Left forelimb (tissue), 1 donor: Measurements from ENCODE around the gene TSPEAR.
"Not testable (repeated sequence)": the region's sequence is repeated elsewhere in the genome, so short reads cannot be mapped to it uniquely, and the experiment has no call there.

Experiments used
- DNase-seq: peaks from one replicate; pipeline ENCODE4 v3.0.0-alpha.2; 2018; ENCODE audit warnings: low spot score

TSPEAR gene

DNA sequence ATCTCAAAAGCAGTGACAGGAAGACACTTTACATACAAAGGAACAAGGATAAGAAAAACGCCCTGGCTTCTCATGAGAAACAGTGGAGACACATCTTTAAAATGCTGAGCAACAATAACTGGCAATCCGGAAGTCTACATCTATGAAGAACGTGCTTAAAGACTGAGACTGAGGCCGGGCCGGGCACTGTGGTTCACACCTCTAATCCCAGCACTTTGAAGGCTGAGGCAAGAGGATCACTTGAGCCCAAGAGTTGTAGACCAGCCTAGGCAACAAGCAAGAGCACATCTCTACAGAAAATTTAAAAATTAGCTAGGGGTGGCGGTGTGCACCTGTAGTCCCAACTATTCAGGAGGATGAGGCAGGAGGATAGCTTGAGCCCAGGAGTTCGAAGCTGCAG, 27.3 kb downstream of the TSPEAR start:
- DNase-seq, result no peak

DNA sequence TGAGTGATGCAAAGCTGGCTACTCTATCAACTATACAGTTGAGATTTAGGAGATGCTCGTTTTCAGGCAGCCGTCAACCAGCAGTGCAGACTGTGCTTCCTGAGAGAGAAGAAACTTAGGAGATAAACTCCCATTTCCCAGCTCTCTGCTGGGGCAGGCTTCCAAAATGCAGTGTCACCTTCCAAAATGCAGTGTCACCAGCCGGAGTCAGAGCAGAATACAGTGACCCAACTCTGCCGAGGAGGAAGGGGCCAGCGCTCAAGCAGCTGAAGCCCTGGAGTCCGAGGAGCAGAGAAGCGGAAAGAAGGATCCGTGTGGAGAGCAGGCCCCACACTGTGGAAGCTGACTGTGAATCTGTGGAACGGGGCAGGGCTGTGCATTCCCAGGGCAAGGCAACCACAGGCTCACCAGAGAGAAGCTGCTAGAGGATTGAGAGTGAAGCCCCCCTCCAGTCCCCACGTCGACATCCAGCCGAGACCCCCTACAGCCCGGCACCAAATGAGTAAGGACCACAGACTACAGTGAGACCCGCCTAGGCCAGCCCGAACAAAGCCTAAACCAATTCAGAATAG, 28.7 kb downstream of the TSPEAR start:
- no peak for DNase-seq

DNA sequence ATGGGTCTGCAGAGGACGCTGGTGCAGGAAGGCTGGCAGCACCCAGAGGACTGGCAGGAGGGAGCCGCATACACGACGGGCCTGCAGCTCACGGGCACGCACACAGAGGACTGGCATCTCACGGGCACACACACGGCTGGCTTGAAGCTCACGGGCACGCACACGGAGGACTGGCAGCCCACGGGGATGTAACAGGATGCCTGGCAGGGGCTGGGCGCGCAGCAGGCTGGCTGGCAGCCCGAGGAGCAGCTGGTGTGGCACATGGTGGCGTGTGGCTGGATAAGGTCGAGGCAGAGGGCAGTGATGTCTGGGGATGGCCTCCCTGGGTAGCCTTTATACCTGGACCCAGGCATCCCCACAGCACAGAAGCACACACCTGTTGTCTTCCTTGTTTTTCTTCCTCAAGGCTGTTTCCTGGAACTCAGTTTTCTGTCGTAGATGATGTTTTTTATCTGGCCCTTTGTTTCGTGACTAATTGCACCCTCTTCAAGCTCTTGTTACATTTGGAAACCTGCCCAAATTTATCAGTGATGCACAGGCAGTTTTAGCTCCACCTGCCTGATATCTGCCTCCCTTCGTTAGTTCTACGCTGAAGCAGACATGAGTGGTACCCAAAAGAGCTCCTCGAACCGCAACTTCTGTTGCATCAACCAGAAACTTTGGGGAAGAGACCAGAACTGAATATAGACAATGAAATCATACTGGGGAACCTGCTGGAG, 29.4 kb downstream of the TSPEAR start, which contains the start of gene KRTAP12-1:
TSS of gene KRTAP12-1 (minus strand) at position 303 of the 719 bp plus-strand sequence. CDS start at position 263, 40 bp downstream.
- no peak for DNase-seq

DNA sequence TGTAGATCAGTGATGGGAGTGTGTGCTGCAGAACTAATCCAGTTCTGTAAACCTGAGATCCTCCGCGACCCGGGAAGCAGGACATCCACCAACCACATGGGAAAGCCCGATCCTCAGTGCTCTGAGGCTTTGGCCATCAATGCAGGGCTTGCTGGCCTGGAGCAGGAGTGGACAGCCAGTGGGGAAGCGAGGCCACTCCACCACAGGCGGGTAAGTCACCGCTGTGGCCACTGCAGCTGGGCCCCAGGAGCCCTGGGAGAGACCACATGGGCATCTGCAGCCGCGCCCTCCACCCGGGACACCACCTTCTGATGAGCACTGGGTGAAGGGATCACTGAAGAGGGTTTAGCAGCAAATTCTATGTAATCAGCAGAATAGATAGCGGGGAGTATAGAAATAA, 30.2 kb downstream of the TSPEAR start:
- DNase-seq, result no peak

DNA sequence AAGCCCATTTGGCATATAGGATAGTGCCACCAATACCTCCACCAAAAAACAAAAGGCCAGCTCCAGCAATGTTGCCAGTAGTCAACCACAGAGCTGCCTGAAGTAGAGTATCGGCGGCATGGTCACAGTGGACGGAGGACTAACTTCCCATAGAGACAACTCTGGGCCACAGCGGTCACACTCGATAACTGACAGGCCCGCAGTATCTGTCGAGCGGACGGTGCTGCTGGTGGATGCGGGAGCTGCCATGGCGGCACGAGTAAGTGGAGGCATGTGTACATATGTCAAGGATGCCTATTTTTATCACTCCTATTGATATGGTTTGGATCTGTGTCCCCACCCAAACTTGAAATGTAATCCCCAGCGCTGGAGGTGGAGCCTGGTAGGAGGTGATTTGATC, 33.5 kb downstream of the TSPEAR start:
- no peak for DNase-seq

DNA sequence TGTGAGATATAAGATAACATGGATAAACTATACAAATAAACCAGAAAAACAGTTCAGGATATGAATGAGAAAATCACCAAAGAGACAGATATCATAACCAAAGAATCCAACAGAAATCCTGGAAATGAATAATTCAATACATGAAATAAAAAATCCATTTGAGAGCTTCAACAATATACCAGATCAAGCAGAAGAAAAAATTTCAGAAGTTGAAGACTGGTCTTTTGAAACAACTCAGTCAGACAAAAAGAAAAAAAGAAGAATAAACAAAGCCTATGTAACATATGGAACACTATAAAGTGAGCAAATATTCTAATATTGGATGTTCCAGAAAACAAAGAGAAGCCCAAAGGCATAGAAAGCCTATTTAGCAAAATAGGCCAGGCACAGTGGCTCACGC, 39.5 kb downstream of the TSPEAR start:
- DNase-seq, result no peak

DNA sequence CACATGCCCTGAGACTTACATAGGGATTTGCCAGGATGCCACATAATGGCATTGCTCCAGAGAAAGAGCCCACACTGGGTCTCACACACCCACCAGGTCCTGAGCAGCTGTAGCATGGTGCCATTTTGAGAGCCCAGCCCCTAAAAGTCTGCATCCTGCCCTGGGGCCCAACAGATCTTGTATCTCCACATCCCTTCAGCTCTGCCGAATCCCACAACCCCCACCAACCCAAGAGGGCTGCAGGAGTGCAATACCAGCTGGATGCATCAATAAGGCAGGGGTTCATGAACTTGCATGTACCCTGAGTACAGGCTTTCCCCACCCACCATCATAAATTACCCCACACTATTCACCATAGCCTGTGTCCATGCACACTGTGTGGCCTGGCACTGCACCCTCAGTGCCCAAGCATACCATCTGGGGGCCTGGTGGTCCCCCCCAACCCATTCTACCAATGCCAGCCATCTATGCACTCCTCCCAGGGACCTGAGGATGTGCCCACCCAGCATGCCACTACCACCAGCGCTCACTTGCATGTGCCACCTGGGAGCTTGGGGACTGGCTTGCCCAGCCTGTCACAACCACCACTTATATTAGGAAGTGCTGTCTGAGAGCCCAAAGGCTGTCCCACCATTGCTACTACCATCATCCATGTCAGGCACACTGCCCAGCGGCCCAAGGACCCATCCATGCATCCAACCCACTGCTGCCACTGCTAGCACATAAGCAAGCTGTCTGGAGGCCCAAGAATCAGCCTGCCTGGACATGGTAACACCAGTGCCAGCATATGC, 40.5 kb downstream of the TSPEAR start:
- no peak for DNase-seq

DNA sequence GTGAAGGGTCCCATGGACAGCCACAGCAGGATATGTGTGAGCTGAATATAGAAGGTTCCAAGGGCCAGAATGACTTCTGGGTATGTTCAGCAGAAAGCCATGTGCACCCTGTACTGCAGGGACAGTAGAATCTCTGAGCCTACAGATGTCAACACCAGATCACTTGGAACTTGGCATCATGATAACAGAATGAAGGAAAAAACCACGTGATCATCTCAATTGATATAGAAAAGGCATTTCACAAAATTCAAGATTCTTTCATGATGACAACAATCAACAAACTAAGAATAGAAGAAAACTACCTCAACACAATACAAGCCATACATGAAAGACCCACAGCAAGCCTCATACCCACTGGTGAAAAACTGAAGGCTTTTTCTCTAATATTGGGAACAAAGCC, 43.8 kb downstream of the TSPEAR start:
- no peak for DNase-seq

DNA sequence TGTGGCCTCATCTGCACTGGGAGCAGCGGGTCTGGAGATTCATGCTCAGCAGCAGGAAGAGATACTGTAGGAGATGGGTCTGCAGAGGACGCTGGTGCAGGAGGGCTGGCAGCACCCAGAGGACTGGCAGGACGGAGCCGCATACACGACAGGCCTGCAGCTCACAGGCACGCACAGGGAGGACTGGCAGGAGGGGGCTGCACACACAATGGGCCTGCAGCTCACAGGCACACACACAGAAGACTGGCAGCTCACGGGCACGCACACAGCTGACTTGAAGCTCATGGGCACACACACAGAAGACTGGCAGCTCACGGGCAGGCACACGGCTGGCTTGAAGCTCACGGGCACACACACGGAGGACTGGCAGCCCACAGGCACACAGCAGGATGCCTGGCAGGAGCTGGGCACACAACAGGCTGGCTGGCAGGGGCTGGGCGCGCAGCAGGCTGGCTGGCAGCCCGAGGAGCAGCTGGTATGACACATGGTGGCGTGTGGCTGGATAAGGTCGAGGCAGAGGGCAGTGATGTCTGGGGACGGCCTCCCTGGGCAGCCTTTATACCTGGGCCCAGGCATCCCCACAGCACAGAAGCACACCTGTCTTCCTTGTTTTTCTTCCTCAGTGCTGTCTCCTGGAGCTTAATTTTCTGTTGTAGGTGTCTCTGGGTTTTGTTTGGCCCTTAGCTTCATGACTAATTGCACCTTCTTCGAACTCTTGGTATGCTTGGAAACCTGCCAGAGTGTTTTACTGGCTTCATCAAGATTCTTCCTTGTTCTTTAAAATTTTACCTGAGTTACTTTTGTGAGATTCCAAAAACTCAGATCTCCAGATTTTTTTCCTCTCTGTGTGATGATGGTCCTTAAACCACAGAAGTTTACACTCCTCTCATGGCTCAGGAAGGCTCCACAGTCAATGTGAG, 44.7 kb downstream of the TSPEAR start, which contains the start of gene KRTAP12-2:
TSS of gene KRTAP12-2 (minus strand) at position 527 of the 920 bp plus-strand sequence. CDS start at position 486, 41 bp downstream.
- DNase-seq, result no peak

DNA sequence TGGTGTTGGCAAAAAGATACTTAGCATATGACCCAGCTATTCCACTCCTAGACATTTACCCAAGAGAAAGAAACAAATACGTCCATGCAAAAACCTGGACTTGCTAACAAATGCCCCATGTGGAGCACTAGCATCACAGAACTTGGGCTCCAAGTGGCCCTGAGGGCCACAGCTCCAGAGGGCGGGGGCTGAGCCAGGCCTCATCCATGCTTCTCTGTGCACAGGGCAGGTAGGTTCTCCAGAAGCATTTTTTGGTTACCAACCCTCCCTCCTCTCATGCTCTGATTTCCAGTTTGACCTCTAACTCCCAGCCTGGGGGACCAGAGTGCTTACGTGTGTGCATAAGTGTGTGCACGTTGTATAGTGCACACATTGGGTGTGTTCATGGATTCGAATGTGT, 46.7 kb downstream of the TSPEAR start:
- no peak for DNase-seq

DNA sequence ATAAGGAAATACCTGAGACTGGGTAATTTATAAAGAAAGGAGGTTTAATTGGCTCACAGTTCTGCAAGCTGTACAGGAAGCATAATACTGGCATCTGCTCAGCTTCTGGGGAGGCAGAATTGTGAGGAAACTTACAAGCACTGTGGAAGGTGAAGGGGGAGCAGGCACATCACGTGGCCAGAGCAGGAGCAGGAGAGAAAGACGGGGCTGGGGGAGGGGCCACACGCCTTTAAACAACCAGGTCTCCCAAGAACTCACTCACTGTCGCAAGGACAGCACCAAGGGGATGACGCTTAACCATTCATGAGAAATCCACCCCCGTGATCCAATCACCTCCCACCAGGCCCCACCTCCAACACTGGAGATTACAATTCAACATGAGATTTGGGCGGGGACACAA, 49.8 kb downstream of the TSPEAR start:
- not testable (repeated sequence) for DNase-seq

DNA sequence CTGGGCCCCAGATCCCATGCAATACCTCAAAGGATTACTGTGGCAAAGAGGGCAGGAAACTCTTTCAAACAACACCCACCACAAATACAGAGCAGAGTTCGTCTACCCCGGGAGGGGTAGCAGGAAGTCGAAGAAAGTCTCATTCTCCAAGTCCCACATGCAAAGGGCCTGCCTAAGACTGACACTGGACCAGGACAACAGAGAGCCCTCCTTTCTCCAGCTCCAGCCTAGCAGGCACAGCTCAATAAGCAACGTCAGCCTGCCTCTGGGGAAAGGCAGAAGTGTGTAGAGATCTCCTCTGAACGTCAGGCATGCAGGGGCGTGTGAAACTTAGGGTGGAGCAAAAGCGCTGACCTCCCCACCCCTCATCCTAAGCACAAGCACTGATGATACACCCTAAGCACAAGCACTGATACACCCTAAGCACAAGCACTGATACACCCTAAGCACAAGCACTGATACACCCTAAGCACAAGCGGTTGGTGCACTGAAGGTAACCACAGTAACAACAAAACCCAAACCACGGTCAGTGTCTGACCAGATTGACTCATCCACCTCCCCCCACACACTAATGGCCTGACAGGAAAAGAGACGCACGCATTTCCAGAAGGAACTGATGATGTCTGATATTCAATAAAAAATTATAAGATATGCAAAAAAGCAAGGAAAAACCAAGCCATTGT, 52.3 kb downstream of the TSPEAR start:
- no peak for DNase-seq

DNA sequence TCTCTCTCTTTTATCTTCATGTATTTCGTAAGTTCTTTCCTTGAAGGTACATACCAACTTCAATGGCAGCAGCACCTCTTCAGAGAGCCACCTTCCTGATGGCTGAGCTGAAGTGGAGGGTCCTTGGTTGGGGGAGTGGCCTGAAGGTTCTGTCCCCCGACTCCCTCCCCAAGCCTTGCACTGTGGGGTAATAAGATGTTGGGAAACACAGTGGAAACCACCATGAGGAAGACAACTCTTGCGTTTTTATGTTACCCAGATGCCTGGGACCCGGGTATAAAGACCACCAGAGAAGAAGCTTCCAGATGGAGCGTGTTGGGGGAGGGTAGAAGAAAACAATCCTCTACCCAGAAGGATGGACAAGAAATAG, 52.8 kb downstream of the TSPEAR start:
- DNase-seq, result no peak

DNA sequence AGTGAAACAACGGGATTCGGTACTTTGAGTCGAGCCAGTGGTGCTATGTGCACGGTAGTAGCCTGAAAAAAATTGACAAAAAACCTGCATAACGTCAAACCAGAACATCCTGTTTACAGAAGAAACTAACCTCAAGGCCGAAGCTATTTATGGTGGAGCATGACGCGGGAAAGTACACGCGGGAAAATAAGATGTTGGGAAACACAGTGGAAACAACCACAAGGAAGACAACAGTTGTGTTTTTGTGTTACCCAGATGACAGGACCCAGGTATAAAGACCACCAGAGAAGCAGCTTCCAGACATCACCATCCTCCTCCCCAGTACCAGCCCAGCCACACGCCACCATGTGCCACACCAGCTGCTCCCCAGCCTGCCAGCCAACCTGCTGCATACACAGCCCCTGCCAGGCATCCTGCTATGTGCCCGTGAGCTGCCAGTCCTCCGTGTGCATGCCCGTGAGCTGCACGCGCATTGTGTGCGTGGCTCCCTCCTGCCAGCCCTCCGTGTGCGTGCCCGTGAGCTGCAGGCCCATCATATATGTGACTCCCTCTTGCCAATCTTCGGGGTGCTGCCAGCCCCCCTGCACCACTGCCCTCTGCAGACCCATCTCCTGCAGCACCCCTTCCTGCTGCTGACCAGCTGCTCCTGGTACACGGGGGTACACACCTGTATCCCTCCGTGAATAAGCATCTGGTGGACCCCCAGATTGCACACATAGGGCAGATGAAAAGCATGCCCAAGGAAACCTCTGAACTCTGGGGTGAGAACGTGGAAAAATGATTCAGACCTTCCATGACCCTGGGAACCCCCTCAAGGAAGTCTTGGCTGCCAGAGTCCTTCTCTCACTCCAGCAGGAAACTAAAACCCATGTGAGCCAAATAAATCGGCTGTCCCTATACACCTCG, 53.5 kb downstream of the TSPEAR start, which contains the start of gene KRTAP12-3:
TSS of gene KRTAP12-3 (plus strand) at position 298 of the 906 bp plus-strand sequence. CDS start at position 346, 48 bp downstream.
- DNase-seq, result no peak

DNA sequence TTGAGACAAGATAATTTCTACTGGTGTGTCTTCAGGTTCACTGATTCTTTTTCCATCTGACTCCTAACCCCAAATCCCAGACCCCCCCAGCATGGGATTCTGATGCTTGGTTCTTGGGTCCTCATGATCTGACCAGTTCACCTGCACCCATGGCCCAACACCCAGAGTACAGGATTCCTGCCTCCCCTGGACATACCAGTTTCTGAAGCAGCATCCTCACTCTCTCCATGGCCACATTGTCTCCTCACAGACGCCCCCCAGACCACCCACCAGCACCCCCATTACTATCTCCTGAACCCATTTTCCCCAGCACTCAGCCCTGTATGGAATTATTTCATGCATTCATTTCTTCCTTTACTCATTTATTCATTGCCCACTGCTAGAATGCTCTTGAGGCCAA, 54.5 kb downstream of the TSPEAR start:
- DNase-seq, result no peak

DNA sequence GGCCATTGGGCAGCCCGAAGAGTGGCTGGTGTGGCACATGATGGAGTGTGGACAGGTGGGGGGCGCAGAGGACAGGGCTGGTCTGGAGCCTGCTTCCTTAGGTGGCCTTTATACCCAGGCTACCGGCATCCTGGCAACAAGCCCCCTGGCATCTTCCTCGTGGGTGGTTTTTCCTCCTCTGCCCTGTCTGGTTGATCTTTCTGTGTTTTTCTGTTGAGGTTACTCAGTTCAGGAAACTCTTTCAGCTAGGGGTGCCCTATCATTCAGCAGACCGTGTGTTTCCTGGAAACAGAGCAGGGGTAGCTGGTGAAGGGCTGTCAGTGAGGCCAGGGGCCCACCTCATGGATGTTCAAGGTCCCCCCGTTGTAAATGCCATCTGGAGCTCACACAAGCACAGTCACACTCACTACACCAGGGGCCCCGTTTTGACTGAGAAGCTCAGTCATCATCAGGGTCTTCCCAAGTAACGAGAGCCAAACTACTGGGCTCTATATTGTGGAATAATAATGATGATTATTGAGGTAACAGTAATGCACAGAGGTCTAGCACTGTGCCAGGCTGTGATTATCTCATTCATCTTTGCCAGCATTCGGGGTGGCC, 56.7 kb downstream of the TSPEAR start, which contains the start of gene KRTAP12-4:
TSS of gene KRTAP12-4 (minus strand) at position 84 of the 600 bp plus-strand sequence. CDS start at position 39, 45 bp downstream.
- DNase-seq, result no peak

DNA sequence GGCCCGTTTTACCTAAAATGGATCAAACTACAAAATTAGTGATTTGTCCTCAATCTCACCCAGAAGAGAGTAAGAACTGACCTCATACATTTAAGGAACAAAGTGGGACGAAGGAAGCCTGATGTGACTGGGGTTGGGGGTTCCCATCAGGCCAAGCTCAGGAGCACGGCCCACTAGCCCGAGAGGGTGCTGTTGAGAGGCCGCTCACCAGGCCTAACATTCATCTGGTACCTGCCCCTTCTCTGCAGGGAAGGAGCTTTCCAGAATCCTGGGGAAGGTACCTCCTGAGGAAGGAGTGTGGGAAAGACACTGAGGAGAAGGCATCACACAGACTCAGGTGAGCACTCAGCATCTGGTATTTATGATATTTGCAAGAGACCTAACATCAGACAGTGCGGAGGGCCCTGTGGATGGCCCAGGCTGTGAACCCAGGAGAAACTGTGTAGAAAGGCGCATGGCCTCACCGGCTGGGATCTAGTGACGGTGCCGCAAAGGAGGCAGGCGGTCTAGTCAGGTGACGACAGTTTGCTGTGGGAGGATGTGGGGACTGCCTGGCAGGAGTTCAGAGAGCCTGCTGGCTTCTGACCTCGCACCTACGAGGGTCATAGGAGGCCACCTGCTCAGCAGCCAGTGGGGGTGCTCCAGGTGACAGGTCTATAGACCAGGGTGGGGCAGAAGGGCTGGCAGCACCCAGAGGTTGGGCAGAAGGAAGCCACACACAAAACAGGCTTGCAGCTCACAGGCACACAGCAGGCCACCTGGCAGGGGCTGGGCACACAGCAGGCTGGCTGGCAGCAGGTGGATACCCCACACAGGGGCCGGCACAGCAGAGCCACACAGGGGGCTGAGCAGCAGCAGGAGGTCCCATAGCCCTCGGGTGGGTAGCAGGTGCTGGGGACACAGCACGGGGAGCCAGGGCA, 57.5 kb downstream of the TSPEAR start:
- DNase-seq, result no peak

DNA sequence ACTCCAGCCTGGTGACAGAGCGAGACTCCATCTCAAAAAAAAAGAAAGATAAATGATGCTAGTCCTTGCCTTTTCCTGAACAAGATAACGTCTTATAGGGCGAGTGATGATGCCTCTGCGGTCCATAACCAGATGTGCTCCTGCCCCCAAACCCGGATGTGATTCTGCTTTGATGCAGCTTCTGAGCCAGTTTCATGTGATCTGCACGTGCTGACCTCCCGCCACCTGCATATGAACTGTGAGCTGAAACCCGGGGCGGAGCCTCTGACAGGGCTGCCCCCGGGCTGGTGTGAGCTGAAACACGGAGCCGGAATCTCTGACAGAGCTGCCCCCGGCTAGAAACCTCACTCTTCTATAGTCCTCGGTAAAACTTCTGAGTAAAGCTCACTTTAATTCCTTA, 58.2 kb downstream of the TSPEAR start:
- no peak for DNase-seq
